ENCODE data around the gene ARID1B. TPM values are rescaled to one million over a fixed set of nuclear protein-coding genes. Genes with fewer than 3 reads are reported as not detected.

Gene ARID1B
- total RNA-seq, 1 experiment from 2014 or later = 24.2 TPM

- POLR2A ChIA-PET (ENCODE audit: unreplicated experiment) = no interaction called here
- Histone ChIP-seq H3F3A (ENCODE audit: low read length, unreplicated experiment) (no peaks in the 10 kb centered on the region), H3K9ac (ENCODE audit: low read length) (no peak overlapping the region), H3K4me2 (ENCODE audit: low read length) (no peak overlapping the region), H3K4me3 (ENCODE audit: low read length) (no peak overlapping the region), H3K4me1 (ENCODE audit: insufficient read depth, low read length) (no peaks in the 10 kb centered on the region), H4K20me1 (ENCODE audit: low read length) (no peaks in the 10 kb centered on the region), H3K9me2 (replicated peaks; ENCODE audit: low read length) (no peaks in the 10 kb centered on the region), H3K9me3 (ENCODE audit: low read length) (no peaks in the 10 kb centered on the region), H2AFZ (ENCODE audit: low read length) (no peak overlapping the region), H3K27me3 (ENCODE audit: low read length) (no peaks in the 10 kb centered on the region), H3K79me2 (ENCODE audit: low read length) (peaks cover 58% of the 10 kb centered on the region), H3K36me3 (ENCODE audit: low read depth, low read length) (no peaks in the 10 kb centered on the region), H3K27ac (ENCODE audit: low read length) (no peak overlapping the region)
- TF ChIP-seq EZH2phosphoT487 (IDR thresholded peaks at IDR 0.05; ENCODE audit: borderline replicate concordance, low read length) = no peak
- TF ChIP-seq CTCF (conservative IDR thresholded peaks at IDR 0.05; ENCODE audit: low read depth, low read length) = no peak
- no peak for TF ChIP-seq EZH2 (IDR thresholded peaks at IDR 0.05; ENCODE audit: low read length, unreplicated experiment)
- BruUV-seq (replicated peaks) = no TSS peak
- no peak for ATAC-seq
- intact Hi-C loops (cut with micrococcal nuclease) = no loop called here
- no peak for DNase-seq
- CTCF ChIA-PET = no interaction called here
Observed at GRCh38 chr6:157012355-157012754, 235.2 kb downstream of the ARID1B start.

- CTCF ChIA-PET = no interaction called here
- ATAC-seq (no peak), DNase-seq (no peak)
- Histone ChIP-seq H2AFZ (ENCODE audit: low read length) (no peak overlapping the region), H3K9ac (ENCODE audit: low read length) (no peak overlapping the region), H3F3A (ENCODE audit: low read length, unreplicated experiment) (no peaks in the 10 kb centered on the region), H4K20me1 (ENCODE audit: low read length) (no peaks in the 10 kb centered on the region), H3K4me2 (ENCODE audit: low read length) (no peak overlapping the region), H3K27ac (ENCODE audit: low read length) (no peak overlapping the region), H3K4me3 (ENCODE audit: low read length) (no peak overlapping the region), H3K36me3 (ENCODE audit: low read depth, low read length) (no peaks in the 10 kb centered on the region), H3K79me2 (ENCODE audit: low read length) (peaks cover 69% of the 10 kb centered on the region), H3K9me2 (replicated peaks; ENCODE audit: low read length) (no peaks in the 10 kb centered on the region), H3K9me3 (ENCODE audit: low read length) (no peaks in the 10 kb centered on the region), H3K4me1 (ENCODE audit: insufficient read depth, low read length) (no peaks in the 10 kb centered on the region), H3K27me3 (ENCODE audit: low read length) (no peaks in the 10 kb centered on the region)
- POLR2A ChIA-PET (ENCODE audit: unreplicated experiment) = no interaction called here
- intact Hi-C loops (cut with micrococcal nuclease) = no loop called here
- TF ChIP-seq CTCF (conservative IDR thresholded peaks at IDR 0.05; ENCODE audit: low read depth, low read length) (no peak), EZH2phosphoT487 (IDR thresholded peaks at IDR 0.05; ENCODE audit: borderline replicate concordance, low read length) (no peak), EZH2 (IDR thresholded peaks at IDR 0.05; ENCODE audit: low read length, unreplicated experiment) (no peak)
- BruUV-seq (replicated peaks) = no TSS peak
Observed at GRCh38 chr6:157013649-157014304, 236.6 kb downstream of the ARID1B start.

- H3K9ac ChIP-seq (ENCODE audit: low read length) = no peak overlapping the region
Observed at GRCh38 chr6:157014871-157015270, 237.7 kb downstream of the ARID1B start.

More at GRCh38 chr6:157014871-157015270, 237.7 kb downstream of the ARID1B start:
- H4K20me1 ChIP-seq (ENCODE audit: low read length) = no peaks in the 10 kb centered on the region
- no TSS peak for BruUV-seq (replicated peaks)
- peaks cover 76% of the 10 kb centered on the region for H3K79me2 ChIP-seq (ENCODE audit: low read length)
- ChIA-PET CTCF (interaction anchor here (0.6 kb wide), 1 partner anchor 65 kb away, joined by 3 read pairs; no protein-coding TSS in a partner anchor), POLR2A (ENCODE audit: unreplicated experiment) (no interaction called here)
- no peaks in the 10 kb centered on the region for H3K9me2 ChIP-seq (replicated peaks; ENCODE audit: low read length)
- H3K9me3 ChIP-seq (ENCODE audit: low read length) = no peaks in the 10 kb centered on the region
- no peaks in the 10 kb centered on the region for H3F3A ChIP-seq (ENCODE audit: low read length, unreplicated experiment)
- ATAC-seq (no peak), DNase-seq (no peak)
- no peaks in the 10 kb centered on the region for H3K36me3 ChIP-seq (ENCODE audit: low read depth, low read length)
- TF ChIP-seq EZH2phosphoT487 (IDR thresholded peaks at IDR 0.05; ENCODE audit: borderline replicate concordance, low read length) = no peak
- TF ChIP-seq EZH2 (IDR thresholded peaks at IDR 0.05; ENCODE audit: low read length, unreplicated experiment) = no peak
- no peak for TF ChIP-seq CTCF (conservative IDR thresholded peaks at IDR 0.05; ENCODE audit: low read depth, low read length)
- no peak overlapping the region for H2AFZ ChIP-seq (ENCODE audit: low read length)
- H3K27me3 ChIP-seq (ENCODE audit: low read length) = no peaks in the 10 kb centered on the region
- no peaks in the 10 kb centered on the region for H3K4me1 ChIP-seq (ENCODE audit: insufficient read depth, low read length)
- no peak overlapping the region for H3K27ac ChIP-seq (ENCODE audit: low read length)
- intact Hi-C loops (cut with micrococcal nuclease) = no loop called here
- no peak overlapping the region for H3K4me2 ChIP-seq (ENCODE audit: low read length)
- H3K4me3 ChIP-seq (ENCODE audit: low read length) = no peak overlapping the region
